ENCODE measurements around the gene NFKB2. TPM values are rescaled to one million over a fixed set of nuclear protein-coding genes. Genes with fewer than 3 reads are reported as not detected.
A peak's percentile ranks its signal among the peaks of the same experiment; 100 is the strongest.

Gene NFKB2
- total and polyA plus RNA-seq, 2 donors (not counting 1 experiment from before 2014, with no cell fraction given) = 255 to 398 TPM

GRCh38 chr10:102384606-102385429 is 10.7 kb upstream of the NFKB2 start:
- peaks cover 0 to 26% of the 10 kb centered on the region in 2 experiments for H3K36me3 ChIP-seq (replicated peaks in 1 of 2; ENCODE audit: control extremely low read depth in 1 of 2, control insufficient read depth in 1 of 2, extremely low read depth in 1 of 2, insufficient read depth in 2 of 2, low read length in 1 of 2)
- H3K9me3 Mint-ChIP-seq (ENCODE audit: insufficient read depth) = no peaks in the 10 kb centered on the region
- no peaks in the 10 kb centered on the region for H3K9me3 ChIP-seq (ENCODE audit: control extremely low read depth in 1 of 3, control insufficient read depth in 2 of 3, insufficient read depth in 1 of 3, low read length in 2 of 3)
- 100% methylated on average over 1 of the region's 4 CpGs for WGBS (ENCODE audit: insufficient coverage)
- intact Hi-C loops (cut with micrococcal nuclease) = no loop called here
- no peaks in the 10 kb centered on the region for H3K27me3 ChIP-seq (replicated peaks in 1 of 4; ENCODE audit: control extremely low read depth in 1 of 4, control insufficient read depth in 3 of 4, insufficient read depth in 4 of 4, low read length in 3 of 4)
- POLR2A ChIA-PET = interaction anchor here (0.7 to 0.9 kb wide), 2 partner anchors 9 to 1083 kb away, joined by 3 read pairs; no protein-coding TSS in a partner anchor
- H3K27me3 Mint-ChIP-seq = no peaks in the 10 kb centered on the region
- no peak overlapping the region for H3K27ac ChIP-seq (ENCODE audit: low read length in 2 of 2)
- peaks cover 12% of the 10 kb centered on the region for H3K4me1 Mint-ChIP-seq
- CTCF ChIA-PET = interaction anchor here (0.7 to 3.4 kb wide), 19 partner anchors 10 to 533 kb away, joined by 3 to 29 read pairs (median 4); partner anchors contain the start of genes CNNM2 and NFKB2
- peak; percentile 28 for ATAC-seq (ENCODE audit: low read depth)
- no peaks in the 10 kb centered on the region for H3K79me2 ChIP-seq (ENCODE audit: control insufficient read depth, insufficient read depth, low read length)
- H3K27ac Mint-ChIP-seq = no peak overlapping the region
- TF ChIP-seq CTCF (IDR thresholded peaks at IDR 0.05) (no peak), EZH2 (IDR thresholded peaks at IDR 0.05; ENCODE audit: borderline replicate concordance, insufficient read depth, low read depth, low read length, poor library complexity, severe bottlenecking) (no peak)
- H2AFZ ChIP-seq (ENCODE audit: insufficient read depth, low read depth, low read length, poor library complexity, severe bottlenecking) = no peak overlapping the region
- peaks cover 0 to 8% of the 10 kb centered on the region in 2 donors for H3K4me1 ChIP-seq (ENCODE audit: control insufficient read depth in 2 of 2, insufficient read depth in 2 of 2, low read length in 2 of 2)
- no peaks in the 10 kb centered on the region for H4K20me1 ChIP-seq (ENCODE audit: control insufficient read depth, insufficient read depth, low read length, poor library complexity, severe bottlenecking)
- no peak overlapping the region for H3K4me3 ChIP-seq (ENCODE audit: control extremely low read depth in 1 of 5, extremely low read depth in 1 of 5, insufficient read depth in 1 of 5, low read depth in 2 of 5, low read length in 4 of 5)
- H3K4me3 Mint-ChIP-seq = peak overlapping the region; percentile 37
- no peak for DNase-seq
- no peak overlapping the region for H3K9ac ChIP-seq (ENCODE audit: low read length)
- no peak overlapping the region for H3K4me2 ChIP-seq (replicated peaks; ENCODE audit: low read depth, low read length, poor library complexity, severe bottlenecking)

- POLR2A ChIA-PET = no interaction called here
- Mint-ChIP-seq H3K27me3 (no peaks in the 10 kb centered on the region), H3K4me1 (peaks cover 16% of the 10 kb centered on the region), H3K4me3 (no peak overlapping the region), H3K9me3 (ENCODE audit: insufficient read depth) (no peaks in the 10 kb centered on the region), H3K27ac (no peak overlapping the region)
- DNase-seq = no peak
- Histone ChIP-seq H2AFZ (ENCODE audit: insufficient read depth, low read depth, low read length, poor library complexity, severe bottlenecking) (no peak overlapping the region), H3K4me3 (ENCODE audit: control extremely low read depth in 1 of 5, extremely low read depth in 1 of 5, insufficient read depth in 1 of 5, low read depth in 2 of 5, low read length in 4 of 5) (no peak overlapping the region), H3K27ac (ENCODE audit: low read length in 2 of 2) (no peak overlapping the region), H3K4me1 (ENCODE audit: control insufficient read depth in 2 of 2, insufficient read depth in 2 of 2, low read length in 2 of 2) (peaks cover 4 to 11% of the 10 kb centered on the region in 2 donors), H3K4me2 (replicated peaks; ENCODE audit: low read depth, low read length, poor library complexity, severe bottlenecking) (no peak overlapping the region), H3K27me3 (replicated peaks in 1 of 4; ENCODE audit: control extremely low read depth in 1 of 4, control insufficient read depth in 3 of 4, insufficient read depth in 4 of 4, low read length in 3 of 4) (no peaks in the 10 kb centered on the region), H3K9ac (ENCODE audit: low read length) (no peak overlapping the region), H4K20me1 (ENCODE audit: control insufficient read depth, insufficient read depth, low read length, poor library complexity, severe bottlenecking) (peaks cover 10% of the 10 kb centered on the region), H3K9me3 (ENCODE audit: control extremely low read depth in 1 of 3, control insufficient read depth in 2 of 3, insufficient read depth in 1 of 3, low read length in 2 of 3) (no peaks in the 10 kb centered on the region), H3K79me2 (ENCODE audit: control insufficient read depth, insufficient read depth, low read length) (peaks cover 9% of the 10 kb centered on the region), H3K36me3 (replicated peaks in 1 of 2; ENCODE audit: control extremely low read depth in 1 of 2, control insufficient read depth in 1 of 2, extremely low read depth in 1 of 2, insufficient read depth in 2 of 2, low read length in 1 of 2) (no peaks in the 10 kb centered on the region)
- ATAC-seq (ENCODE audit: low read depth) = no peak
- TF ChIP-seq EZH2 (IDR thresholded peaks at IDR 0.05; ENCODE audit: borderline replicate concordance, insufficient read depth, low read depth, low read length, poor library complexity, severe bottlenecking) = no peak
- no peak for TF ChIP-seq CTCF (IDR thresholded peaks at IDR 0.05)
- 92% methylated on average over 2 of the region's 3 CpGs for WGBS (ENCODE audit: insufficient coverage)
- CTCF ChIA-PET = interaction anchor here (0.6 to 2.3 kb wide), 4 partner anchors 10 to 265 kb away, joined by 3 to 11 read pairs (median 6); no protein-coding TSS in a partner anchor
- intact Hi-C loops (cut with micrococcal nuclease) = no loop called here
Observed at GRCh38 chr10:102389894-102390293, 5.6 kb upstream of the NFKB2 start.
